ENCODE results near the gene CREB5.

Gene CREB5

GRCh38 chr7:28564755-28565374, 152.5 kb downstream of the CREB5 start:
- Histone ChIP-seq H3K27ac (no peak overlapping the region), H3K4me1 (no peaks in the 10 kb centered on the region), H3K4me2 (ENCODE audit: low read length) (no peak overlapping the region), H3K9me3 (ENCODE audit: control insufficient read depth, low read length) (no peaks in the 10 kb centered on the region), H3K79me2 (no peaks in the 10 kb centered on the region), H2AFZ (no peak overlapping the region), H3K4me3 (ENCODE audit: low read depth, low read length) (no peak overlapping the region), H3K9ac (no peak overlapping the region), H3K27me3 (ENCODE audit: control insufficient read depth, insufficient read depth, low read length) (no peaks in the 10 kb centered on the region), H3K36me3 (ENCODE audit: control insufficient read depth, insufficient read depth, low read length) (no peaks in the 10 kb centered on the region)
- no peak for TF ChIP-seq CTCF (IDR thresholded peaks at IDR 0.05)

- H3K4me2 ChIP-seq (ENCODE audit: low read length): no peak overlapping the region
- H3K79me2 ChIP-seq: no peaks in the 10 kb centered on the region
- no peak overlapping the region for H2AFZ ChIP-seq
- H3K27me3 ChIP-seq (ENCODE audit: control insufficient read depth, insufficient read depth, low read length): no peaks in the 10 kb centered on the region
- no peaks in the 10 kb centered on the region for H3K4me1 ChIP-seq
- no peak overlapping the region for H3K4me3 ChIP-seq (ENCODE audit: low read depth, low read length)
- no peak overlapping the region for H3K9ac ChIP-seq
- H3K9me3 ChIP-seq (ENCODE audit: control insufficient read depth, low read length): no peaks in the 10 kb centered on the region
- TF ChIP-seq CTCF (IDR thresholded peaks at IDR 0.05): no peak
- no peaks in the 10 kb centered on the region for H3K36me3 ChIP-seq (ENCODE audit: control insufficient read depth, insufficient read depth, low read length)
- no peak overlapping the region for H3K27ac ChIP-seq
Measured at GRCh38 chr7:28565980-28566379, 153.7 kb downstream of the CREB5 start.

- no peak for TF ChIP-seq CTCF (IDR thresholded peaks at IDR 0.05)
- Histone ChIP-seq H3K79me2 (no peaks in the 10 kb centered on the region), H2AFZ (no peak overlapping the region), H3K9me3 (ENCODE audit: control insufficient read depth, low read length) (no peaks in the 10 kb centered on the region), H3K36me3 (ENCODE audit: control insufficient read depth, insufficient read depth, low read length) (no peaks in the 10 kb centered on the region), H3K9ac (no peak overlapping the region), H3K27ac (no peak overlapping the region), H3K4me2 (ENCODE audit: low read length) (no peak overlapping the region), H3K4me1 (peaks cover 14% of the 10 kb centered on the region), H3K4me3 (ENCODE audit: low read depth, low read length) (no peak overlapping the region), H3K27me3 (ENCODE audit: control insufficient read depth, insufficient read depth, low read length) (peaks cover 3% of the 10 kb centered on the region)
Measured at GRCh38 chr7:28570113-28570969, 158.0 kb downstream of the CREB5 start.

- Histone ChIP-seq H3K4me2 (ENCODE audit: low read length) (no peak overlapping the region), H2AFZ (no peak overlapping the region), H3K4me1 (peaks cover 14% of the 10 kb centered on the region), H3K27me3 (ENCODE audit: control insufficient read depth, insufficient read depth, low read length) (peaks cover 3% of the 10 kb centered on the region), H3K27ac (no peak overlapping the region), H3K79me2 (no peaks in the 10 kb centered on the region), H3K36me3 (ENCODE audit: control insufficient read depth, insufficient read depth, low read length) (no peaks in the 10 kb centered on the region), H3K9me3 (ENCODE audit: control insufficient read depth, low read length) (no peaks in the 10 kb centered on the region), H3K4me3 (ENCODE audit: low read depth, low read length) (no peak overlapping the region), H3K9ac (no peak overlapping the region)
- no peak for TF ChIP-seq CTCF (IDR thresholded peaks at IDR 0.05)
Measured at GRCh38 chr7:28570970-28571288, 158.6 kb downstream of the CREB5 start.
